OCI-LY7 (cell line): ENCODE measurements around the gene NEK9. TPM values are rescaled to one million over a fixed set of nuclear protein-coding genes. Genes with fewer than 3 reads are reported as not detected.

Experiments
- BruUV-seq: library from RNA; stranded (reverse); fragments of 400-500 nt; replicated peaks from 2 replicates; lab custom pipeline; 2021; lab: Mats Ljungman, UMichigan
- CTCF ChIA-PET: fragments of 300-600 bp; sonication (Branson Sonifier 250); formaldehyde crosslinking; loops from one replicate; lab custom pipeline; 2022; ENCODE audit warnings: antibody characterized with exemption; ENCODE audit not compliant: unreplicated experiment; lab: Charles Lee
- POLR2A ChIA-PET: fragments of 300-600 bp; sonication (Branson Sonifier 250); formaldehyde crosslinking; loops from one replicate; lab custom pipeline; 2022; ENCODE audit warnings: antibody characterized with exemption; lab: Charles Lee
- DNase-seq: peaks from one replicate; pipeline ENCODE4 v3.0.0-alpha.2; 2015; ENCODE audit warnings: low spot score
- H2AFZ ChIP-seq: fragments of 200-600 bp; sonication (generic), shearing (Covaris generic); 2 replicates; pipeline ENCODE4 v1.6.1; 2014; ENCODE audit warnings: mild to moderate bottlenecking, antibody characterized with exemption, low read length, moderate library complexity
- H3K27ac ChIP-seq: fragments of 200-600 bp; sonication (generic); 2 replicates; pipeline ENCODE4 v1.5.1; 2014; ENCODE audit warnings: mixed run types, low read depth, mild to moderate bottlenecking, moderate library complexity, low read length, inconsistent platforms; ENCODE audit not compliant: poor library complexity, severe bottlenecking
- H3K36me3 ChIP-seq: fragments of 200-600 bp; sonication (generic); 2 replicates; pipeline ENCODE4 v1.6.1; 2014; ENCODE audit warnings: mild to moderate bottlenecking, antibody characterized with exemption, low read length, moderate library complexity, mixed read lengths; ENCODE audit not compliant: insufficient read depth
- H3K4me1 ChIP-seq: fragments of 200-600 bp; sonication (generic); 2 replicates; pipeline ENCODE4 v1.5.1; 2014; ENCODE audit warnings: mild to moderate bottlenecking, low read length; ENCODE audit not compliant: insufficient read depth, poor library complexity, severe bottlenecking
- H3K4me2 ChIP-seq: fragments of 200-600 bp; sonication (generic); 2 replicates; pipeline ENCODE4 v1.6.1; 2014; ENCODE audit warnings: mild to moderate bottlenecking, low read length
- H3K4me3 ChIP-seq: fragments of 200-600 bp; sonication (generic); 2 replicates; pipeline ENCODE4 v1.5.1; 2014; ENCODE audit warnings: mild to moderate bottlenecking, low read depth, low read length; ENCODE audit not compliant: poor library complexity, severe bottlenecking
- H3K79me2 ChIP-seq: fragments of 200-600 bp; sonication (generic); 2 replicates; pipeline ENCODE4 v1.6.1; 2016; ENCODE audit warnings: low read depth, mild to moderate bottlenecking, low read length, moderate library complexity, mixed read lengths; ENCODE audit not compliant: insufficient read depth
- H3K9me2 ChIP-seq: fragments of 200-600 bp; sonication (generic); 2 replicates; pipeline ENCODE4 v1.6.1; 2016; ENCODE audit warnings: mild to moderate bottlenecking, low read length, mixed read lengths; ENCODE audit not compliant: insufficient read depth
- H3K9me3 ChIP-seq: fragments of 200-600 bp; sonication (generic); 2 replicates; pipeline ENCODE4 v1.6.1; 2014; ENCODE audit warnings: mild to moderate bottlenecking, mixed run types, low read length, mixed read lengths
- H4K20me1 ChIP-seq: fragments of 200-600 bp; sonication (generic); 2 replicates; pipeline ENCODE4 v1.6.1; 2014; ENCODE audit warnings: mild to moderate bottlenecking, antibody characterized with exemption, low read length, moderate library complexity, mixed read lengths; ENCODE audit not compliant: insufficient read depth
- CTCF ChIP-seq: fragments of 200-600 bp; sonication (generic); conservative IDR thresholded peaks from 2 replicates; pipeline ENCODE4 v1.5.1; 2014; ENCODE audit warnings: mild to moderate bottlenecking, antibody characterized with exemption, low read length, moderate library complexity, mixed read lengths
- EZH2phosphoT487 ChIP-seq: fragments of 200-600 bp; sonication (generic); IDR thresholded peaks from 2 replicates; pipeline ENCODE4 v1.6.1; 2018; ENCODE audit warnings: low read depth, borderline replicate concordance, mild to moderate bottlenecking, mixed run types, antibody characterized with exemption, low read length, moderate library complexity, mixed read lengths
- intact Hi-C: fragments of 100-400 bp; cut with micrococcal nuclease; formaldehyde crosslinking; loops from one replicate; pipeline ENCODE4 v1.10.0; 2022; ENCODE audit not compliant: unreplicated experiment
- total RNA-seq, 2 experiments: library from RNA; depleted of rRNA in 1 of 2; stranded (reverse); fragments of >200 nt in 1 of 2; shearing (Covaris generic) in 1 of 2; gene quantifications; 2 replicates each; pipeline ENCODE4 v1.2.3, GENCODE V29; 2014 to 2022

Gene NEK9
- total RNA-seq, 2 experiments from 2014 or later = 58.3 to 86.4 TPM

DNA sequence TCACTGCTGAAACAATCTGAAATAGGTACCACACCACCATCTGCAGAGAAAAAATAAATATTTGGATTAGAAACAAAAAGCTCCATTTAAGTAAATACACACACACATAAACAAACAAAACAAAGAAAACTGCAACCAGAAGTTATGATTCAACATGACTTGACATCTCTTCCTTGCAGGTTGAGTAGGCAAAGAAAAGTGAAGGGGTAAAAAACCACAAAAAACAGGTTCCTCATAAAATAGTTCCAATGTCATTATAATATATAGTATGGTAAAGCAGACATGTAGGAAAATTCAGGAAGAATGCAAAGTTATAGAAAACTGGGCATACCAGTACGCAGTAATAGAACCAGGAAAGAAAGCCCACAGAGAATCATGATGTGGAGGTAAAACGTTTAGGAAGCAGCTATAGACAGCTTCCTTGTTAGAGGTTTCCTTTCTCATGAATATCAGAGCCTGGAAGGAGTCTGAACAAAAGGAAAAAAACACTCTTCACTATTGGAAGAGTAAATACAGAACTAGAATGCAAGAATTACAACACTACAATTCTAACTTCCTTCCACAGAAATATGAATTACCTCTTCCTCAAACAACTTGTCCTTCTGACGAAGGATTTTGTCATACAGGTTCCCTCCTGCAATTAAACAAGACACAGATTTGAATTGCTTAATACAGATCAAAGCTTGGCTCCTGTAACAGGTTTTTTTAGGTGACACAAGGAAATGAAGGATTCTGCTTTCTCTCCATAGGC is 6.1 kb downstream of the NEK9 start:
- no peak for DNase-seq
- Histone ChIP-seq H3K9me2 (no peaks in the 10 kb centered on the region), H3K79me2 (peaks cover 10% of the 10 kb centered on the region), H3K4me2 (no peak overlapping the region), H3K27ac (no peak overlapping the region), H4K20me1 (peaks cover 7% of the 10 kb centered on the region; the same call in 1 of the 2 replicates), H3K4me3 (no peak overlapping the region), H3K36me3 (peaks cover 64% of the 10 kb centered on the region), H3K4me1 (peaks cover 10% of the 10 kb centered on the region), H3K9me3 (no peaks in the 10 kb centered on the region), H2AFZ (no peak overlapping the region)
- no TSS peak for BruUV-seq
- CTCF ChIA-PET = interaction anchor here (0.7 kb wide), 1 partner anchor 469 kb away, joined by 3 read pairs; no protein-coding TSS in a partner anchor
- POLR2A ChIA-PET = interaction anchor here (0.7 kb wide), 1 partner anchor 376 kb away, joined by 3 read pairs; no protein-coding TSS in a partner anchor
- TF ChIP-seq EZH2phosphoT487 (no peak), CTCF (no peak)
- intact Hi-C loops = no loop called here

DNA sequence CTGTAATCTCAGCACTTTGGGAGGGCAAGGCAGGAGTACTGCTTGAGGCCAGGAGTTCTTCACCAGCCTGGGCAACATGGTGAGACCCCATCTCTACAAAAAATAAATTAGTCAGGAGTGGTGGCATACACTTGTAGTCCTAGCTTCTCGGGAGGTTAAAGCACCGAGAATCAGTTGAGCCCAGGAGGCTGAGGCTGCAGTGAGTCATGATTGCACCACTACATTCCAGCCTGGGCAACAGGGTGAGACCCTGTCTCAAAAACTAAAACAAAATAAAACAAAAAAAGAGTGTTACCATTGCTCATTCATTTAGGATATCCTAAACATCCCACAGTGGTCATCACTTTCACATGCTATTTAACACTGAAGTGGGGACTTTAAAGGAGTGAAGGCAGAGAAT is 7.8 kb downstream of the NEK9 start:
- no peaks in the 10 kb centered on the region for H4K20me1 ChIP-seq
- no peaks in the 10 kb centered on the region for H3K79me2 ChIP-seq
- H3K9me2 ChIP-seq = no peaks in the 10 kb centered on the region
- CTCF ChIA-PET = no interaction called here
- H3K4me2 ChIP-seq = no peak overlapping the region
- H3K36me3 ChIP-seq = peaks cover 71% of the 10 kb centered on the region
- no peak overlapping the region for H3K4me3 ChIP-seq
- POLR2A ChIA-PET = interaction anchor here (0.6 to 1.0 kb wide), 2 partner anchors 14 to 247 kb away, joined by 3 read pairs; no protein-coding TSS in a partner anchor
- no TSS peak for BruUV-seq
- H3K4me1 ChIP-seq = no peaks in the 10 kb centered on the region
- H3K27ac ChIP-seq = no peak overlapping the region
- no peaks in the 10 kb centered on the region for H3K9me3 ChIP-seq
- TF ChIP-seq EZH2phosphoT487 (no peak), CTCF (no peak)
- no peak overlapping the region for H2AFZ ChIP-seq
- intact Hi-C loops = no loop called here
- DNase-seq = no peak
